Right lobe of liver (tissue), 4 donors: ENCODE data around the gene NOTUM.

Source experiments
- POLR2A ChIP-seq: fragments of 450-650 bp; IDR thresholded peaks from one replicate; pipeline ENCODE4 v1.6.1; 2017; ENCODE audit warnings: antibody characterized with exemption, mild to moderate bottlenecking
- TF ChIP-seq, protein P1 (sequence below), 4 donors: fragments of 200-600 bp in 3 of 4; fragments of 450-650 bp in 1 of 4; IDR thresholded peaks; one replicate each; pipeline versions ENCODE4 v1.5.1 to v1.8.0; 2016 to 2022; ENCODE audit warnings: antibody characterized with exemption in 4 of 4, mild to moderate bottlenecking in 2 of 4
- donor health status: DM: no; HTN: no; CAD: no.
- donor health status: DM: no; HTN: no; CAD: no.
- donor health status: DM: no; HTN: yes; CAD: no.

DNA sequence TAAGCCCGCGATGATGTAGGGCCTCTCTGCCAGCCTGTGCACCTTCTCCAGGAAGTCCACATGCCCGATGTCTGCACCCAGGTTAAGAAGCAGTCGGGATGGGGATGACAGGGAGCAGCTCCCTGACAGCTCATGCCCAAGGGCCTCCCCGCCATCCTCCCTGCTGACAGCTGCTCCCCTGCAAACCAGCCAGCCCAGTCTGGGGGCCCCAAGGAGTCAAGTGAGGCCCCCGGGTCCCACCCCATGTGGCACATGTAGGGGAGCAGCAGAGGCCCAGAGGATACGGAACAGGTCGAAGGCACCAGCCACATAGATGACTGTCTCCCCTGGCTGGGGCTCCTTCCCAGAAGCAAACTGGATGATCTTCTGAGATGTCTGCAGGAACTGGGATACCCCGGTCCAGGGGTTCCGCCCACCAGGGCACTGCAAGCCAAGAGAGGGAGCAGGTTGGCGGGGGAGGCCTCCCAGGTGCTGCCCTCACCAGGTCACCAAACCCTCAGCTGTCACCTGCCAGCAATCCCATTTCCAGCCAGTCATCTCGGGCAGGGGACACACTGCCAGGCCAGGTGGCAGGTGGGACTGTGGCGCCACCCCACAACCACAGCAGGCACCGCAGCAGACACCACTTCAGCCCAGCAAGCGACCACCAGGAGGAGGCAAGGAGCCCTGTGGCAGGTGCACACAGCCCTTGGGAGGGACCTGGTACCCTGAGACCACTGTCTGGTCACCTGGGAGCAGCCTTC, 54.3 kb downstream of the NOTUM start:
- TF ChIP-seq, protein P1, sequence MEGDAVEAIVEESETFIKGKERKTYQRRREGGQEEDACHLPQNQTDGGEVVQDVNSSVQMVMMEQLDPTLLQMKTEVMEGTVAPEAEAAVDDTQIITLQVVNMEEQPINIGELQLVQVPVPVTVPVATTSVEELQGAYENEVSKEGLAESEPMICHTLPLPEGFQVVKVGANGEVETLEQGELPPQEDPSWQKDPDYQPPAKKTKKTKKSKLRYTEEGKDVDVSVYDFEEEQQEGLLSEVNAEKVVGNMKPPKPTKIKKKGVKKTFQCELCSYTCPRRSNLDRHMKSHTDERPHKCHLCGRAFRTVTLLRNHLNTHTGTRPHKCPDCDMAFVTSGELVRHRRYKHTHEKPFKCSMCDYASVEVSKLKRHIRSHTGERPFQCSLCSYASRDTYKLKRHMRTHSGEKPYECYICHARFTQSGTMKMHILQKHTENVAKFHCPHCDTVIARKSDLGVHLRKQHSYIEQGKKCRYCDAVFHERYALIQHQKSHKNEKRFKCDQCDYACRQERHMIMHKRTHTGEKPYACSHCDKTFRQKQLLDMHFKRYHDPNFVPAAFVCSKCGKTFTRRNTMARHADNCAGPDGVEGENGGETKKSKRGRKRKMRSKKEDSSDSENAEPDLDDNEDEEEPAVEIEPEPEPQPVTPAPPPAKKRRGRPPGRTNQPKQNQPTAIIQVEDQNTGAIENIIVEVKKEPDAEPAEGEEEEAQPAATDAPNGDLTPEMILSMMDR (IDR thresholded peaks at IDR 0.05) = no peak
- no peak for TF ChIP-seq POLR2A
